M059J (cell line): ENCODE results near the gene KHK. TPM values are rescaled to one million over a fixed set of nuclear protein-coding genes. Genes with fewer than 3 reads are reported as not detected.

ENCODE experiments used
- total RNA-seq: library from RNA; depleted of rRNA; stranded (reverse); fragments of >200 nt; shearing (Covaris generic); gene quantifications from 2 replicates; pipeline ENCODE4 v1.2.3, GENCODE V29; 2014; rRNA removed

The KHK gene
- total RNA-seq, 1 experiment from 2014 or later = 0.37 TPM

Other genes with a start within 250 kb of the KHK start
- gene DPYSL5, start 238.6 kb upstream of the KHK start, total RNA-seq = not detected in 2 replicates
- gene MAPRE3, start 116.1 kb upstream of the KHK start, total RNA-seq = 0.57 and 7.1 TPM in 2 replicates
- gene TMEM214, start 53.8 kb upstream of the KHK start, total RNA-seq = 88.6 and 98.5 TPM in 2 replicates
- gene AGBL5, start 35.1 kb upstream of the KHK start, total RNA-seq = 25.8 and 26.0 TPM in 2 replicates
- 247 and 491 TPM in 2 replicates for gene OST4, start 15.1 kb upstream of the KHK start, total RNA-seq
- 0.17 TPM in 1 of 2 replicates, not detected in the other for gene EMILIN1, start 8.2 kb upstream of the KHK start, total RNA-seq
- gene CGREF1, start 32.4 kb downstream of the KHK start, total RNA-seq = 0.17 and 0.84 TPM in 2 replicates
- 0.12 TPM in 1 of 2 replicates, not detected in the other for gene ABHD1, start 37.0 kb downstream of the KHK start, total RNA-seq
- gene PREB, start 47.9 kb downstream of the KHK start, total RNA-seq = 64.9 and 74.8 TPM in 2 replicates
- not detected in 2 replicates for gene PRR30, start 52.6 kb downstream of the KHK start, total RNA-seq
- not detected in 2 replicates for gene TCF23, start 62.2 kb downstream of the KHK start, total RNA-seq
- gene ATRAID, start 125.3 kb downstream of the KHK start, total RNA-seq = 334 and 404 TPM in 2 replicates
- 16.3 and 23.3 TPM in 2 replicates for gene SLC5A6, start 125.5 kb downstream of the KHK start, total RNA-seq
- gene CAD, start 130.6 kb downstream of the KHK start, total RNA-seq = 12.6 and 17.1 TPM in 2 replicates
- gene SLC30A3, start 176.3 kb downstream of the KHK start, total RNA-seq = not detected in 2 replicates
- gene DNAJC5G, start 188.7 kb downstream of the KHK start, total RNA-seq = not detected in 2 replicates
- gene TRIM54, start 195.7 kb downstream of the KHK start, total RNA-seq = 0.05 TPM in 1 of 2 replicates, not detected in the other
- gene UCN, start 221.7 kb downstream of the KHK start, total RNA-seq = 1.6 and 3.0 TPM in 2 replicates
- gene MPV17, start 236.3 kb downstream of the KHK start, total RNA-seq = 92.5 and 95.2 TPM in 2 replicates